Smooth muscle cell (in vitro differentiated cells): Measurements from ENCODE around the gene SPDYA. TPM values are rescaled to one million over a fixed set of nuclear protein-coding genes. Genes with fewer than 3 reads are reported as not detected.

Experiments
- DNase-seq: peaks from one replicate; lab custom pipeline; 2025; ENCODE audit not compliant: unreplicated experiment; lab: John Stamatoyannopoulos, UW
- H2AFZ ChIP-seq: fragments of 200-600 bp; sonication (generic); 2 replicates; pipeline ENCODE4 v1.6.0; 2016; ENCODE audit warnings: antibody characterized with exemption, low read depth, mild to moderate bottlenecking
- H3F3A ChIP-seq: fragments of 200-600 bp; sonication (generic); 2 replicates; pipeline ENCODE4 v1.6.0; 2017; ENCODE audit warnings: antibody characterized with exemption, low read depth
- H3K27ac ChIP-seq: fragments of 200-600 bp; sonication (generic); 2 replicates; pipeline ENCODE4 v1.5.1; 2016; ENCODE audit warnings: low read depth, mild to moderate bottlenecking
- H3K27me3 ChIP-seq: fragments of 200-600 bp; sonication (generic); 2 replicates; pipeline ENCODE4 v1.6.1; 2016; ENCODE audit warnings: low read depth, mild to moderate bottlenecking
- H3K36me3 ChIP-seq: fragments of 200-600 bp; sonication (generic); 2 replicates; pipeline ENCODE4 v1.5.1; 2016; ENCODE audit warnings: low read depth
- H3K4me1 ChIP-seq: fragments of 200-600 bp; sonication (generic); 2 replicates; pipeline ENCODE4 v1.5.1; 2016; ENCODE audit warnings: low read depth
- H3K4me2 ChIP-seq: fragments of 200-600 bp; sonication (generic); 2 replicates; pipeline ENCODE4 v1.6.0; 2016; ENCODE audit warnings: mild to moderate bottlenecking
- H3K4me3 ChIP-seq: fragments of 200-600 bp; sonication (generic); 2 replicates; pipeline ENCODE4 v1.5.1; 2016; ENCODE audit warnings: mild to moderate bottlenecking
- H3K79me2 ChIP-seq: fragments of 200-600 bp; sonication (generic); 2 replicates; pipeline ENCODE4 v1.6.0; 2016; ENCODE audit warnings: low read depth, mild to moderate bottlenecking
- H3K9ac ChIP-seq: fragments of 200-600 bp; sonication (generic); 2 replicates; pipeline ENCODE4 v1.6.0; 2016; ENCODE audit warnings: low read depth
- H3K9me3 ChIP-seq: fragments of 200-600 bp; sonication (generic); replicated peaks from 2 replicates; pipeline ENCODE4 v1.5.1; 2016; ENCODE audit warnings: low read depth
- H4K20me1 ChIP-seq: fragments of 200-600 bp; sonication (generic); 2 replicates; pipeline ENCODE4 v1.6.0; 2016; ENCODE audit warnings: low read depth
- WGBS: methylation state at CpG from one replicate; pipeline ENCODE4 v1.1.7; 2016; ENCODE audit warnings: low lambda C conversion rate; 5-methylcytosine and 5-hydroxymethylcytosine counted together
- polyA plus RNA-seq: library from polyadenylated mRNA; unstranded; fragments of >200 nt; fragmentation: Nextera tagmentation; extraction: Ambion mirVana; gene quantifications from 2 replicates; pipeline ENCODE4 v1.2.1, GENCODE V29; 2016
- total RNA-seq: library from RNA; depleted of rRNA; stranded (reverse); fragments of >200 nt; gene quantifications from 2 replicates; pipeline ENCODE4 v1.2.3, GENCODE V29; 2014
- TF ChIP-seq, protein P1 (sequence below): fragments of 200-600 bp; sonication (generic); IDR thresholded peaks from 2 replicates; pipeline ENCODE4 v1.5.1; 2017; ENCODE audit warnings: borderline replicate concordance, mild to moderate bottlenecking, antibody characterized with exemption; ENCODE audit not compliant: insufficient read depth, poor library complexity, severe bottlenecking

Gene SPDYA
- total and polyA plus RNA-seq, 2 experiments from 2014 or later, result 0.56 to 1.2 TPM

DNA sequence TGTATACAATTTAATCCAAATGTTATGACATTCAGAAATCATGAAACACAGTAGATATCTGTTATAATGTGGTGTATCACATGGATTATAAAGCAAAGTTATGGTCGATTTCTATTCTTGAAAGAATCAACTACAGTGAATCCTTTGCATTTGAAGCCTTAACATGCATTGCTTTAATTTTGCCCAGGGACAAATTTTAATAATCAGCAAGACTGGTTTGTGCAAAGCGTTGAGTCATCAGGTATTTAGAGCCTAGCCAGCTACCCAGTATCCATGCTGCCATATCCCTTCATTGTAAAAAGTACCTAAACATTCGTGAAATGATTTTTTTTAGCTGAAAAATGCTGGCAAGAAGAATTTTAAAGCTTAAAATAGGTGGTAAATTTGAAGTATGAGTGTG, 8.9 kb upstream of the SPDYA start:
- H3K4me1 ChIP-seq, result no peaks in the 10 kb centered on the region
- peaks cover 34% of the 10 kb centered on the region for H3K79me2 ChIP-seq
- no peak overlapping the region for H3K9ac ChIP-seq
- H3K4me2 ChIP-seq, result no peak overlapping the region
- peak overlapping the region; percentile 78 for H3K27ac ChIP-seq
- WGBS, result 73% methylated on average over 3 of the region's 3 CpGs
- no peaks in the 10 kb centered on the region for H3K27me3 ChIP-seq
- H3F3A ChIP-seq, result no peaks in the 10 kb centered on the region
- TF ChIP-seq, protein P1, sequence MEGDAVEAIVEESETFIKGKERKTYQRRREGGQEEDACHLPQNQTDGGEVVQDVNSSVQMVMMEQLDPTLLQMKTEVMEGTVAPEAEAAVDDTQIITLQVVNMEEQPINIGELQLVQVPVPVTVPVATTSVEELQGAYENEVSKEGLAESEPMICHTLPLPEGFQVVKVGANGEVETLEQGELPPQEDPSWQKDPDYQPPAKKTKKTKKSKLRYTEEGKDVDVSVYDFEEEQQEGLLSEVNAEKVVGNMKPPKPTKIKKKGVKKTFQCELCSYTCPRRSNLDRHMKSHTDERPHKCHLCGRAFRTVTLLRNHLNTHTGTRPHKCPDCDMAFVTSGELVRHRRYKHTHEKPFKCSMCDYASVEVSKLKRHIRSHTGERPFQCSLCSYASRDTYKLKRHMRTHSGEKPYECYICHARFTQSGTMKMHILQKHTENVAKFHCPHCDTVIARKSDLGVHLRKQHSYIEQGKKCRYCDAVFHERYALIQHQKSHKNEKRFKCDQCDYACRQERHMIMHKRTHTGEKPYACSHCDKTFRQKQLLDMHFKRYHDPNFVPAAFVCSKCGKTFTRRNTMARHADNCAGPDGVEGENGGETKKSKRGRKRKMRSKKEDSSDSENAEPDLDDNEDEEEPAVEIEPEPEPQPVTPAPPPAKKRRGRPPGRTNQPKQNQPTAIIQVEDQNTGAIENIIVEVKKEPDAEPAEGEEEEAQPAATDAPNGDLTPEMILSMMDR, result no peak
- H3K4me3 ChIP-seq, result no peak overlapping the region
- no peaks in the 10 kb centered on the region for H3K9me3 ChIP-seq
- no peak overlapping the region for H2AFZ ChIP-seq
- peaks cover 60% of the 10 kb centered on the region for H4K20me1 ChIP-seq
- DNase-seq, result no peak
- H3K36me3 ChIP-seq, result peaks cover 10% of the 10 kb centered on the region

DNA sequence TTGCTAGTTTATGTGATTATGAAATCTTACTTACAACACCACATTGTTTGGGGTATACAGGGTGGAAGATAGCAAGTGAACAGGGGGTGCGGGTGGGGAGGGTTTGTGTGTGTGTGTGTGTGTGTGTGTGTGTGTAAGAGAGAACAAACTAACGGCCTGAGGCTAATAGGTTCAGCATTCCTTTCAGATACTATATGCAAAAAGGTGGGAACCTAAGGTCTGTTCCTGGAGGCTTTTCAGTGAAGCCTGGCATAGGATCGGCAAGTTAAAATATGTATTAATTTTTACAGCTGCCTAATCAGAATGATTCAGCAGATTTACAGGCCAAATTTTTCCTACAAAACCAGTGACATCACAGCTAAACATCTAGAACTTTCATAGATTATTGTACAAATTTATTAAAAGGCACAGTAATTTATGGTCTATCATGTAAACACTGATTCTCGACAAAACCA, 7.6 kb upstream of the SPDYA start:
- 67% methylated on average over 4 of the region's 4 CpGs for WGBS
- TF ChIP-seq, protein P1, result no peak
- no peaks in the 10 kb centered on the region for H3K4me1 ChIP-seq
- peak overlapping the region; percentile 8 for H3K9ac ChIP-seq
- peaks cover 22% of the 10 kb centered on the region for H3K79me2 ChIP-seq
- no peaks in the 10 kb centered on the region for H3K27me3 ChIP-seq
- H4K20me1 ChIP-seq, result peaks cover 47% of the 10 kb centered on the region
- DNase-seq, result no peak
- no peak overlapping the region for H2AFZ ChIP-seq
- no peaks in the 10 kb centered on the region for H3F3A ChIP-seq
- no peak overlapping the region for H3K4me3 ChIP-seq
- peaks cover 8% of the 10 kb centered on the region for H3K36me3 ChIP-seq
- H3K9me3 ChIP-seq, result no peaks in the 10 kb centered on the region
- H3K27ac ChIP-seq, result peak overlapping the region; percentile 78
- no peak overlapping the region for H3K4me2 ChIP-seq

DNA sequence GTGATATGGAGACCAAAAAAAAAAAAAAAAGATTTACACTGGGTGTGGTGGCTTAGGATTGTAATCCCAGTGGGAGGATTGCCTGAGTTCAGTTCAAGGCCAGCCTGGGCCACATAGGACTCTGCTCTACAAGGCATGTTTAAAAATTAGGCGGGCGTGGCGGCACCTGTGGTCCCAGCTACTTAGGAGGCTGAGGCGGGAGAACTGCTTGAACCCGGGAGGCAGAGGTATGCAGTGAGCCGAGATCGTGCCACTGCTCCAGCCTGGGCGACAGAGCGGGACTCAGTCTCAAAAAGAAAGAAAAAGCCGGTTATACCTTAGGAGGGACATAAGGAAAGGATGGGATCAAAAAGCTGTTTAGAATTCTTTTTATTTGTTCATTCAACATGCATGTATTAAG, 707 bp upstream of the SPDYA start:
- Histone ChIP-seq H3K4me3 (peak overlapping the region; percentile 72), H2AFZ (no peak overlapping the region), H3K4me1 (no peaks in the 10 kb centered on the region), H3K27ac (no peak overlapping the region), H3K9me3 (no peaks in the 10 kb centered on the region), H3K9ac (no peak overlapping the region), H4K20me1 (peaks cover 3% of the 10 kb centered on the region), H3K27me3 (no peaks in the 10 kb centered on the region), H3K36me3 (no peaks in the 10 kb centered on the region), H3K4me2 (peak overlapping the region; percentile 99), H3K79me2 (no peaks in the 10 kb centered on the region), H3F3A (no peaks in the 10 kb centered on the region)
- no peak for DNase-seq
- TF ChIP-seq, protein P1, result no peak
- 74% methylated on average over 10 of the region's 10 CpGs for WGBS

DNA sequence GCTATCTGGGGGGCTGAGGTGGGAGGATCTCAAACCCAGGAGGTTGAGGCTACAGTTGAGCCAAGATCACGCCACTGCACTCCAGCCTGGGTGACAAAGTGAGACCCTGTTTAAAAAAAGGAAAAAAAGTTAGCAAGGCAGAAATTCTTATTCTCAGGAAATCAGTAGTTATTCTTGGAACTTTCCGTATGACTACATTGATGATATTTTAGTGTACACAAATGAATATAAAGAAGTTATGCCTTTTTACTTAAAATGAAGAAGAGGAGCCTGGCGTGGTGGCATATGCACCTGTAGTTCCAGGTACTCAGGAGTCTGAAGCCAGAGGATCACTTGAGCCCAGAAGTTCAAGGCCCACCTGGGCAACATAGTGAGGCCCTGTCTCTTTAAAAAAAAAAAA, 7.4 kb downstream of the SPDYA start:
- H4K20me1 ChIP-seq, result no peaks in the 10 kb centered on the region
- TF ChIP-seq, protein P1, result no peak
- H3K79me2 ChIP-seq, result no peaks in the 10 kb centered on the region
- H3F3A ChIP-seq, result no peaks in the 10 kb centered on the region
- no peaks in the 10 kb centered on the region for H3K36me3 ChIP-seq
- H3K4me2 ChIP-seq, result no peak overlapping the region
- no peak overlapping the region for H2AFZ ChIP-seq
- 90% methylated on average over 3 of the region's 3 CpGs for WGBS
- no peaks in the 10 kb centered on the region for H3K9me3 ChIP-seq
- no peaks in the 10 kb centered on the region for H3K4me1 ChIP-seq
- DNase-seq, result no peak
- no peak overlapping the region for H3K27ac ChIP-seq
- no peak overlapping the region for H3K4me3 ChIP-seq
- H3K9ac ChIP-seq, result no peak overlapping the region
- no peaks in the 10 kb centered on the region for H3K27me3 ChIP-seq
